Measurements from ENCODE around the gene MAST2.
"Not testable (repeated sequence)": the region's sequence is repeated elsewhere in the genome, so short reads cannot be mapped to it uniquely, and the experiment has no call there.

Gene MAST2

GRCh38 chr1:45953934-45954847, 150.8 kb downstream of the MAST2 start:
- H2AFZ ChIP-seq (ENCODE audit: low read depth, low read length) = no peak overlapping the region
- H3K36me3 ChIP-seq (ENCODE audit: insufficient read depth, low read length) = peaks cover under 1% of the 10 kb centered on the region
- no peaks in the 10 kb centered on the region for H3K9me3 ChIP-seq (ENCODE audit: low read length)
- no peaks in the 10 kb centered on the region for H3K27me3 ChIP-seq (ENCODE audit: insufficient read depth, low read length)
- no peak overlapping the region for H3K4me3 ChIP-seq (ENCODE audit: low read length)
- peaks cover 6% of the 10 kb centered on the region for H3K4me1 ChIP-seq (ENCODE audit: insufficient read depth, low read length)

- H3K27me3 ChIP-seq (ENCODE audit: insufficient read depth, low read length) = no peaks in the 10 kb centered on the region
- H3K36me3 ChIP-seq (ENCODE audit: insufficient read depth, low read length) = peaks cover 5% of the 10 kb centered on the region
- H3K9me3 ChIP-seq (ENCODE audit: low read length) = no peaks in the 10 kb centered on the region
- H3K4me1 ChIP-seq (ENCODE audit: insufficient read depth, low read length) = peaks cover 6% of the 10 kb centered on the region
- H2AFZ ChIP-seq (ENCODE audit: low read depth, low read length) = no peak overlapping the region
- H3K4me3 ChIP-seq (ENCODE audit: low read length) = no peak overlapping the region
These were observed 154.3 kb downstream of the MAST2 start for GRCh38 chr1:45957684-45958083.

- peaks cover 5% of the 10 kb centered on the region for H3K36me3 ChIP-seq (ENCODE audit: insufficient read depth, low read length)
- H3K4me3 ChIP-seq (ENCODE audit: low read length) = no peak overlapping the region
- H3K27me3 ChIP-seq (ENCODE audit: insufficient read depth, low read length) = no peaks in the 10 kb centered on the region
- H3K4me1 ChIP-seq (ENCODE audit: insufficient read depth, low read length) = peaks cover 6% of the 10 kb centered on the region
- H2AFZ ChIP-seq (ENCODE audit: low read depth, low read length) = no peak overlapping the region
- no peaks in the 10 kb centered on the region for H3K9me3 ChIP-seq (ENCODE audit: low read length)
These were observed 154.9 kb downstream of the MAST2 start for GRCh38 chr1:45958317-45958716.

GRCh38 chr1:45960930-45961715, 157.7 kb downstream of the MAST2 start:
- H3K4me3 ChIP-seq (ENCODE audit: low read length) = no peak overlapping the region
- H3K9me3 ChIP-seq (ENCODE audit: low read length) = no peaks in the 10 kb centered on the region
- no peaks in the 10 kb centered on the region for H3K27me3 ChIP-seq (ENCODE audit: insufficient read depth, low read length)
- no peaks in the 10 kb centered on the region for H3K4me1 ChIP-seq (ENCODE audit: insufficient read depth, low read length)
- H2AFZ ChIP-seq (ENCODE audit: low read depth, low read length) = no peak overlapping the region
- H3K36me3 ChIP-seq (ENCODE audit: insufficient read depth, low read length) = peaks cover 5% of the 10 kb centered on the region

- H3K4me1 ChIP-seq (ENCODE audit: insufficient read depth, low read length); H3K4me3 ChIP-seq (ENCODE audit: low read length); H3K27me3 ChIP-seq (ENCODE audit: insufficient read depth, low read length); H2AFZ ChIP-seq (ENCODE audit: low read depth, low read length); H3K9me3 ChIP-seq (ENCODE audit: low read length); H3K36me3 ChIP-seq (ENCODE audit: insufficient read depth, low read length): not testable (repeated sequence)
These were observed 158.5 kb downstream of the MAST2 start for GRCh38 chr1:45961936-45962335.

- Histone ChIP-seq H3K4me1 (ENCODE audit: insufficient read depth, low read length) (no peaks in the 10 kb centered on the region), H3K36me3 (ENCODE audit: insufficient read depth, low read length) (peaks cover 10% of the 10 kb centered on the region), H2AFZ (ENCODE audit: low read depth, low read length) (no peak overlapping the region), H3K9me3 (ENCODE audit: low read length) (peaks cover 16% of the 10 kb centered on the region), H3K27me3 (ENCODE audit: insufficient read depth, low read length) (no peaks in the 10 kb centered on the region), H3K4me3 (ENCODE audit: low read length) (no peak overlapping the region)
These were observed 165.7 kb downstream of the MAST2 start for GRCh38 chr1:45968941-45969666.

- Histone ChIP-seq H3K4me1 (ENCODE audit: insufficient read depth, low read length) (no peaks in the 10 kb centered on the region), H3K4me3 (ENCODE audit: low read length) (no peak overlapping the region), H3K9me3 (ENCODE audit: low read length) (peaks cover 16% of the 10 kb centered on the region), H3K36me3 (ENCODE audit: insufficient read depth, low read length) (peaks cover 10% of the 10 kb centered on the region), H3K27me3 (ENCODE audit: insufficient read depth, low read length) (no peaks in the 10 kb centered on the region), H2AFZ (ENCODE audit: low read depth, low read length) (no peak overlapping the region)
These were observed 166.5 kb downstream of the MAST2 start for GRCh38 chr1:45969866-45970265.

GRCh38 chr1:45971335-45971734, 167.9 kb downstream of the MAST2 start:
- H3K9me3 ChIP-seq (ENCODE audit: low read length) = peaks cover 16% of the 10 kb centered on the region
- H2AFZ ChIP-seq (ENCODE audit: low read depth, low read length) = no peak overlapping the region
- no peaks in the 10 kb centered on the region for H3K4me1 ChIP-seq (ENCODE audit: insufficient read depth, low read length)
- no peaks in the 10 kb centered on the region for H3K27me3 ChIP-seq (ENCODE audit: insufficient read depth, low read length)
- no peak overlapping the region for H3K4me3 ChIP-seq (ENCODE audit: low read length)
- peaks cover 10% of the 10 kb centered on the region for H3K36me3 ChIP-seq (ENCODE audit: insufficient read depth, low read length)

GRCh38 chr1:45971922-45972531, 168.6 kb downstream of the MAST2 start:
- no peak overlapping the region for H3K4me3 ChIP-seq (ENCODE audit: low read length)
- no peak overlapping the region for H2AFZ ChIP-seq (ENCODE audit: low read depth, low read length)
- H3K27me3 ChIP-seq (ENCODE audit: insufficient read depth, low read length) = no peaks in the 10 kb centered on the region
- H3K9me3 ChIP-seq (ENCODE audit: low read length) = peaks cover 16% of the 10 kb centered on the region
- H3K4me1 ChIP-seq (ENCODE audit: insufficient read depth, low read length) = no peaks in the 10 kb centered on the region
- H3K36me3 ChIP-seq (ENCODE audit: insufficient read depth, low read length) = peaks cover 10% of the 10 kb centered on the region

GRCh38 chr1:45972621-45973020, 169.2 kb downstream of the MAST2 start:
- no peak overlapping the region for H3K4me3 ChIP-seq (ENCODE audit: low read length)
- H3K27me3 ChIP-seq (ENCODE audit: insufficient read depth, low read length) = no peaks in the 10 kb centered on the region
- H3K4me1 ChIP-seq (ENCODE audit: insufficient read depth, low read length) = no peaks in the 10 kb centered on the region
- H3K36me3 ChIP-seq (ENCODE audit: insufficient read depth, low read length) = peaks cover 10% of the 10 kb centered on the region
- H2AFZ ChIP-seq (ENCODE audit: low read depth, low read length) = no peak overlapping the region
- peaks cover 16% of the 10 kb centered on the region for H3K9me3 ChIP-seq (ENCODE audit: low read length)

- Histone ChIP-seq H3K4me3 (ENCODE audit: low read length) (no peak overlapping the region), H2AFZ (ENCODE audit: low read depth, low read length) (no peak overlapping the region), H3K4me1 (ENCODE audit: insufficient read depth, low read length) (no peaks in the 10 kb centered on the region), H3K27me3 (ENCODE audit: insufficient read depth, low read length) (no peaks in the 10 kb centered on the region), H3K36me3 (ENCODE audit: insufficient read depth, low read length) (peaks cover 10% of the 10 kb centered on the region), H3K9me3 (ENCODE audit: low read length) (peaks cover 16% of the 10 kb centered on the region)
These were observed 169.7 kb downstream of the MAST2 start for GRCh38 chr1:45973121-45973520.

- Histone ChIP-seq H2AFZ (ENCODE audit: low read depth, low read length) (no peak overlapping the region), H3K27me3 (ENCODE audit: insufficient read depth, low read length) (no peaks in the 10 kb centered on the region), H3K9me3 (ENCODE audit: low read length) (peaks cover 16% of the 10 kb centered on the region), H3K36me3 (ENCODE audit: insufficient read depth, low read length) (peaks cover 10% of the 10 kb centered on the region), H3K4me1 (ENCODE audit: insufficient read depth, low read length) (no peaks in the 10 kb centered on the region), H3K4me3 (ENCODE audit: low read length) (no peak overlapping the region)
These were observed 171.3 kb downstream of the MAST2 start for GRCh38 chr1:45974541-45975269.

Data from neuron (in vitro differentiated cells).